ENCODE results near the gene PITRM1. TPM values are rescaled to one million over a fixed set of nuclear protein-coding genes. Genes with fewer than 3 reads are reported as not detected.

The PITRM1 gene
- total RNA-seq, 6 experiments from 2014 or later: 40.7 to 59.5 (median 49.7) TPM

GRCh38 chr10:3122486-3123205 is 49.9 kb downstream of the PITRM1 start:
- WGBS (ENCODE audit: insufficient coverage, low coverage, low lambda C conversion rate, missing lambda C conversion rate): 85% methylated on average over 9 of the region's 27 CpGs
- Histone ChIP-seq H3K27ac (no peak overlapping the region), H3K4me1 (no peaks in the 10 kb centered on the region), H3K27me3 (no peaks in the 10 kb centered on the region), H3K36me3 (no peaks in the 10 kb centered on the region), H3K9me3 (no peaks in the 10 kb centered on the region), H3K4me3 (no peak overlapping the region)
- no peak for DNase-seq
- TF ChIP-seq CTCF (IDR thresholded peaks at IDR 0.05): no peak
- TF ChIP-seq POLR2A (IDR thresholded peaks at IDR 0.05): no peak
- no peak for ATAC-seq
- intact Hi-C loops (cut with DNase I): no loop called here

- H3K27ac ChIP-seq: no peak overlapping the region
- H3K27me3 ChIP-seq: no peaks in the 10 kb centered on the region
- intact Hi-C loops (cut with DNase I): no loop called here
- WGBS (ENCODE audit: insufficient coverage, low coverage, low lambda C conversion rate, missing lambda C conversion rate): 44% methylated on average over 3 of the region's 14 CpGs
- H3K9me3 ChIP-seq: no peaks in the 10 kb centered on the region
- H3K36me3 ChIP-seq: no peaks in the 10 kb centered on the region
- no peaks in the 10 kb centered on the region for H3K4me1 ChIP-seq
- TF ChIP-seq POLR2A (IDR thresholded peaks at IDR 0.05) (no peak), CTCF (IDR thresholded peaks at IDR 0.05) (no peak)
- H3K4me3 ChIP-seq: no peak overlapping the region
- ATAC-seq: no peak
- no peak for DNase-seq
These were observed 50.5 kb downstream of the PITRM1 start for GRCh38 chr10:3122034-3122433.

DNA sequence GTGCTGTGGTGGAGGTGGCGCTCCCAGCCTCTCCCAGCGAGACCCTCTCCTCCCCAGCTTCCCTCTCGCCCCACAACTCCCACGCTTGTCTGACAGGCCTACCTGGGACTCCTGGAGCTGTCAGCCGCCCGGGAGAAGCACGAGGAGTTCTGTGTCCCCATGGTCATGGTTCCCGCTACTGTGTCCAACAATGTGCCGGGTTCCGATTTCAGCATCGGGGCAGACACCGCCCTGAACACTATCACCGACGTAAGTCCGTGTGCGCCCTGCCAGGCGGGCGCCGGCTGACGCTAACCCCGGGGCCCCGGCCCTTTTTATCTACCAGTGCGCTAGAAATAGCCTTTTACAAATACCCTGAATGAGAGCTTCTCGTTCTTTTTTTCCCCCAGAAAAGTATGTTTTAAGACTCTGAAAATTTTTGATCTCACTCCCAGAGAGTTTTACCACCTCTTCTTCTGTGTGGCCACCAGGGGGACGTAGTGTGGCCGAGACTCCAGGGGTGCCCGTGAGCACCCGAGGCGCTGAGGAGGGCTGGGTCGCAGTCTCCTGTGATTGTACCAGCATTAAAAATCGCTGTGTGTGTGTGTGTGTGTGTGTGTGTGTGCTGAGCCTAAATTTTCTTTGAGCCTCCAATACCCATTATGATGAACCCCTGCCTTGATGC is 52.7 kb downstream of the PITRM1 start:
- no peaks in the 10 kb centered on the region for H3K36me3 ChIP-seq
- no peaks in the 10 kb centered on the region for H3K27me3 ChIP-seq
- no peak for TF ChIP-seq POLR2A (IDR thresholded peaks at IDR 0.05)
- TF ChIP-seq CTCF (IDR thresholded peaks at IDR 0.05): peak; percentile 12 to 33 (median 23)
- ATAC-seq (peak in 1 of 4 donors; percentile 36), DNase-seq (no peak)
- 76% methylated on average over 16 of the region's 31 CpGs for WGBS (ENCODE audit: insufficient coverage, low coverage, low lambda C conversion rate, missing lambda C conversion rate)
- H3K9me3 ChIP-seq: no peaks in the 10 kb centered on the region
- intact Hi-C loops (cut with DNase I): no loop called here
- H3K4me3 ChIP-seq: no peak overlapping the region
- no peak overlapping the region for H3K27ac ChIP-seq
- no peaks in the 10 kb centered on the region for H3K4me1 ChIP-seq

DNA sequence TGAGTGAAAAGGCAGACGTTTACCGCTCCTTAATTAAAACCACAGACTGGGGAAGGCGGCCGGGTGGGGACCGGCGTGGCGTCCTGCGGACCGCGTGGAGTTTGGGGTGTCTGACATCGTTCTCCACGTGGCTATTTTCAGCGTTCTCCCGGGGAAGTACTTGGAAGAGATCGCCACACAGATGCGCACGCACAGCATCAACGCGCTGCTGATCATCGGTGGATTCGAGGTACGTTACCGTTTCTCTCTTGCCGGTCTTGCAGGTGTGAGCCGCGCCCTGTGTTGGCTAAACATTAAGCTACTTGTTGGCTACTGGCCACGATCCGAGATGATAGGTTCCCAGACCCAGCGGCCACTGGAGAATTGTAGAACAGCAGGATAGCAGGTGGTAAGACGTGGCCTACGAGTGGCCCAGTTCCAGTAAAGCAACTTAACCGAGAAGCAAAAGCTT is 53.9 kb downstream of the PITRM1 start:
- intact Hi-C loops (cut with DNase I): no loop called here

More for the DNA sequence above, 53.9 kb downstream of the PITRM1 start:
- no peaks in the 10 kb centered on the region for H3K9me3 ChIP-seq
- no peak for ATAC-seq
- DNase-seq: no peak
- no peaks in the 10 kb centered on the region for H3K4me1 ChIP-seq
- H3K27me3 ChIP-seq: no peaks in the 10 kb centered on the region
- no peak overlapping the region for H3K4me3 ChIP-seq
- no peak overlapping the region for H3K27ac ChIP-seq
- TF ChIP-seq CTCF (IDR thresholded peaks at IDR 0.05) (no peak), POLR2A (IDR thresholded peaks at IDR 0.05) (no peak)
- 84% methylated on average over 16 of the region's 32 CpGs for WGBS (ENCODE audit: insufficient coverage, low coverage, low lambda C conversion rate, missing lambda C conversion rate)
- H3K36me3 ChIP-seq: no peaks in the 10 kb centered on the region
